Activated naive CD4-positive, alpha-beta T cell treated with anti-CD3 and anti-CD28 coated beads, Interleukin-2, amount 10 ng/mL, durations not matched to agents 7 days and 5 days (primary cell): ENCODE results near the gene SLC44A5.
"Not testable (repeated sequence)": the region's sequence is repeated elsewhere in the genome, so short reads cannot be mapped to it uniquely, and the experiment has no call there.

Experiments
- CTCF ChIA-PET: fragments of 350-600 bp; sonication (Branson Sonifier 250); formaldehyde crosslinking; loops from one replicate; lab custom pipeline; 2021; ENCODE audit warnings: antibody characterized with exemption; lab: Charles Lee
- DNase-seq: peaks from one replicate; pipeline ENCODE4 v3.0.0-alpha.2; 2020
- H3K27ac Mint-ChIP-seq: one replicate; pipeline ENCODE4 v1.8.0; 2021; ENCODE audit warnings: mild to moderate bottlenecking, moderate library complexity, mixed read lengths
- H3K27me3 Mint-ChIP-seq: one replicate; pipeline ENCODE4 v1.8.0; 2021; ENCODE audit warnings: mild to moderate bottlenecking, mixed read lengths
- H3K36me3 Mint-ChIP-seq: one replicate; pipeline ENCODE4 v1.8.0; 2021; ENCODE audit warnings: mixed read lengths
- H3K4me1 Mint-ChIP-seq: one replicate; pipeline ENCODE4 v1.8.0; 2021; ENCODE audit warnings: mixed read lengths
- H3K4me3 Mint-ChIP-seq: one replicate; pipeline ENCODE4 v1.8.0; 2021; ENCODE audit warnings: mild to moderate bottlenecking, moderate library complexity, mixed read lengths
- H3K9me3 Mint-ChIP-seq: one replicate; pipeline ENCODE4 v1.8.0; 2021; ENCODE audit warnings: mixed read lengths

Gene SLC44A5

GRCh38 chr1:75261946-75262345, 349.0 kb downstream of the SLC44A5 start:
- H3K27me3 Mint-ChIP-seq, DNase-seq, CTCF ChIA-PET, H3K36me3 Mint-ChIP-seq, H3K27ac Mint-ChIP-seq, H3K4me1 Mint-ChIP-seq, H3K4me3 Mint-ChIP-seq, H3K9me3 Mint-ChIP-seq: not testable (repeated sequence)

GRCh38 chr1:75258351-75258750, 352.6 kb downstream of the SLC44A5 start:
- CTCF ChIA-PET, result no interaction called here
- no peaks in the 10 kb centered on the region for H3K27me3 Mint-ChIP-seq
- no peaks in the 10 kb centered on the region for H3K36me3 Mint-ChIP-seq
- DNase-seq, result no peak
- H3K27ac Mint-ChIP-seq, result no peak overlapping the region
- H3K9me3 Mint-ChIP-seq, result no peaks in the 10 kb centered on the region
- no peaks in the 10 kb centered on the region for H3K4me1 Mint-ChIP-seq
- H3K4me3 Mint-ChIP-seq, result no peak overlapping the region

DNA sequence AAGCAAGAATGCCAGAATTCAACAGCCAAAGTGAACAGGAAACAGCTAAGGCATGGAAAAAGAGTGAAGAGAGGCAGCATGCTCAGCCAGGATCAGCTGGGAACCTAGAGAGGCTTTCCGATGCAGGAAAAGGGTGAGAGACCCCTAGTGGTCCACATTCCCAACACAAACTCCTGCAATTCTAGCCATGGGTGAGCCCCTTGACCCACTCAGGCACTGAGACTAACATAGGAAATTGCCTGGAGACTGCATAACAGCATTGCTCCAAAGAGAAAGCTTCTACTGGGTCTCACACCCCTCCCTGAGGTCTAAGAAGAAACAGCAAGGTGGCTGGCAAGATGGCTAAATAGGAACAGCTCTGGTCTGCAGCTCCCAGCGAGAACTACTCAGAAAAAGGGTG, 353.5 kb downstream of the SLC44A5 start:
- Mint-ChIP-seq H3K27me3 (no peaks in the 10 kb centered on the region), H3K9me3 (no peaks in the 10 kb centered on the region), H3K36me3 (no peaks in the 10 kb centered on the region), H3K4me1 (no peaks in the 10 kb centered on the region), H3K4me3 (no peak overlapping the region), H3K27ac (no peak overlapping the region)
- CTCF ChIA-PET, result interaction anchor here (0.9 kb wide), 1 partner anchor 10 kb away, joined by 4 read pairs; no protein-coding TSS in a partner anchor
- no peak for DNase-seq

GRCh38 chr1:75250114-75250513, 360.8 kb downstream of the SLC44A5 start:
- H3K9me3 Mint-ChIP-seq, DNase-seq, H3K4me3 Mint-ChIP-seq, H3K36me3 Mint-ChIP-seq, H3K27me3 Mint-ChIP-seq, H3K4me1 Mint-ChIP-seq, CTCF ChIA-PET, H3K27ac Mint-ChIP-seq: not testable (repeated sequence)

DNA sequence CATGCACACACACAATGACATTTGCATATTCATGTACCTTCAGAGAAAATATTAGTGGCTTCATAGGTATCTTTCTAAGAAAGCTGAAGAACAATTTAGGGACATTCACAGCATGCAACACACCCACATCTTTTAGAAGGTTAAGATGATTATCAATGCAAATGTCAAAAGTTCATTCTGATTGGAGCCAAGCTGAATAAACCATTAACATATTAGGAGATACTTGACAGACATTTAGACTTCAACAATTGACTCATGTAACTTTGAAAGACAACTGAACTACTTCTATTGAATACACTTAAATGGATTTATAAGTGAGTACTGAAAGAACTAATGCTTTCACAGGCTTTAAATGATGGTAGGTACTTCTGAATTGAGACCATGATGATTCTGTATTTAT, 365.7 kb downstream of the SLC44A5 start:
- Mint-ChIP-seq H3K4me1 (no peaks in the 10 kb centered on the region), H3K27me3 (no peaks in the 10 kb centered on the region), H3K4me3 (no peak overlapping the region), H3K9me3 (no peaks in the 10 kb centered on the region), H3K36me3 (no peaks in the 10 kb centered on the region), H3K27ac (no peak overlapping the region)
- CTCF ChIA-PET, result interaction anchor here (1.6 kb wide), 1 partner anchor 13 kb away, joined by 3 read pairs; no protein-coding TSS in a partner anchor
- no peak for DNase-seq

- H3K36me3 Mint-ChIP-seq, result no peaks in the 10 kb centered on the region
- no peak for DNase-seq
- H3K27ac Mint-ChIP-seq, result no peak overlapping the region
- H3K9me3 Mint-ChIP-seq, result no peaks in the 10 kb centered on the region
- H3K4me3 Mint-ChIP-seq, result no peak overlapping the region
- no peaks in the 10 kb centered on the region for H3K4me1 Mint-ChIP-seq
- CTCF ChIA-PET, result no interaction called here
- no peaks in the 10 kb centered on the region for H3K27me3 Mint-ChIP-seq
These were observed 367.8 kb downstream of the SLC44A5 start for GRCh38 chr1:75243124-75243523.

- Mint-ChIP-seq H3K4me1 (no peaks in the 10 kb centered on the region), H3K4me3 (no peak overlapping the region), H3K9me3 (no peaks in the 10 kb centered on the region), H3K27ac (no peak overlapping the region), H3K27me3 (no peaks in the 10 kb centered on the region), H3K36me3 (no peaks in the 10 kb centered on the region)
- CTCF ChIA-PET, result no interaction called here
- DNase-seq, result no peak
These were observed 373.6 kb downstream of the SLC44A5 start for GRCh38 chr1:75237316-75237715.

GRCh38 chr1:75234562-75234961, 376.4 kb downstream of the SLC44A5 start:
- CTCF ChIA-PET, result no interaction called here
- H3K4me1 Mint-ChIP-seq, result no peaks in the 10 kb centered on the region
- H3K4me3 Mint-ChIP-seq, result no peak overlapping the region
- H3K9me3 Mint-ChIP-seq, result no peaks in the 10 kb centered on the region
- no peak for DNase-seq
- H3K36me3 Mint-ChIP-seq, result no peaks in the 10 kb centered on the region
- H3K27ac Mint-ChIP-seq, result no peak overlapping the region
- H3K27me3 Mint-ChIP-seq, result no peaks in the 10 kb centered on the region

GRCh38 chr1:75233302-75233929, 377.5 kb downstream of the SLC44A5 start:
- H3K27ac Mint-ChIP-seq, result no peak overlapping the region

GRCh38 chr1:75220072-75220471, 390.8 kb downstream of the SLC44A5 start:
- no peak for DNase-seq
- Mint-ChIP-seq H3K27ac (no peak overlapping the region), H3K4me1 (no peaks in the 10 kb centered on the region), H3K4me3 (no peak overlapping the region), H3K36me3 (no peaks in the 10 kb centered on the region), H3K9me3 (no peaks in the 10 kb centered on the region), H3K27me3 (no peaks in the 10 kb centered on the region)
- CTCF ChIA-PET, result interaction anchor here (0.6 to 0.9 kb wide), 2 partner anchors 12 to 581 kb away, joined by 3 read pairs; no protein-coding TSS in a partner anchor

More at GRCh38 chr1:75233302-75233929, 377.5 kb downstream of the SLC44A5 start:
- Mint-ChIP-seq H3K9me3 (no peaks in the 10 kb centered on the region), H3K27me3 (no peaks in the 10 kb centered on the region), H3K4me1 (no peaks in the 10 kb centered on the region), H3K36me3 (no peaks in the 10 kb centered on the region), H3K4me3 (no peak overlapping the region)
- no peak for DNase-seq
- CTCF ChIA-PET, result interaction anchor here (0.9 kb wide), 1 partner anchor 32 kb away, joined by 4 read pairs; no protein-coding TSS in a partner anchor

DNA sequence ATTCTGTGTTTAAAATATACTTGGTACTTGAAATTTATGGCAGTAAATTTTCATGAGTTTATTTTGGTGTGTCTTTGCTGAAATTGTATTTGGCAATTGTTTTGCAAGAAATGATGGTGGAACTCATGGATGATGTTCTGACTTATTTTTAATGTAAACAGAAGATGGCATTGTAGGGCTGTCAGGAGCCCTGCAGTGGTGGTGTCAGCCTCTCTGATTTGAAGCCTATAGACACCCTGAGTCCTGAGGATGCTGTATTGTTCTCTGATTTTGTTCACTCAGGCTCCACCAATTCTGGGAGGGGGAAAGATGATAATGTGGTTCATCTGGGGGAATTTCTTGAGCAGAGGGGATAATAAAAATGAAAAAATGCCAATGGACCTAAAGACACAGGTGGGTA, 396.9 kb downstream of the SLC44A5 start:
- CTCF ChIA-PET, result no interaction called here
- H3K27ac Mint-ChIP-seq, result no peak overlapping the region
- no peaks in the 10 kb centered on the region for H3K9me3 Mint-ChIP-seq
- H3K4me1 Mint-ChIP-seq, result no peaks in the 10 kb centered on the region
- H3K27me3 Mint-ChIP-seq, result no peaks in the 10 kb centered on the region
- DNase-seq, result no peak
- H3K4me3 Mint-ChIP-seq, result no peak overlapping the region
- no peaks in the 10 kb centered on the region for H3K36me3 Mint-ChIP-seq

GRCh38 chr1:75211648-75212047, 399.3 kb downstream of the SLC44A5 start:
- no peaks in the 10 kb centered on the region for H3K36me3 Mint-ChIP-seq
- no peak overlapping the region for H3K4me3 Mint-ChIP-seq
- DNase-seq, result no peak
- CTCF ChIA-PET, result no interaction called here
- H3K27ac Mint-ChIP-seq, result peak overlapping the region; percentile 30
- H3K27me3 Mint-ChIP-seq, result no peaks in the 10 kb centered on the region
- H3K9me3 Mint-ChIP-seq, result no peaks in the 10 kb centered on the region
- H3K4me1 Mint-ChIP-seq, result no peaks in the 10 kb centered on the region

GRCh38 chr1:75208862-75209261, 402.1 kb downstream of the SLC44A5 start:
- Mint-ChIP-seq H3K27me3 (no peaks in the 10 kb centered on the region), H3K4me3 (no peak overlapping the region), H3K27ac (no peak overlapping the region), H3K36me3 (no peaks in the 10 kb centered on the region), H3K4me1 (no peaks in the 10 kb centered on the region), H3K9me3 (no peaks in the 10 kb centered on the region)
- CTCF ChIA-PET, result interaction anchor here (1.1 kb wide), 1 partner anchor 20 kb away, joined by 3 read pairs; no protein-coding TSS in a partner anchor
- no peak for DNase-seq

DNA sequence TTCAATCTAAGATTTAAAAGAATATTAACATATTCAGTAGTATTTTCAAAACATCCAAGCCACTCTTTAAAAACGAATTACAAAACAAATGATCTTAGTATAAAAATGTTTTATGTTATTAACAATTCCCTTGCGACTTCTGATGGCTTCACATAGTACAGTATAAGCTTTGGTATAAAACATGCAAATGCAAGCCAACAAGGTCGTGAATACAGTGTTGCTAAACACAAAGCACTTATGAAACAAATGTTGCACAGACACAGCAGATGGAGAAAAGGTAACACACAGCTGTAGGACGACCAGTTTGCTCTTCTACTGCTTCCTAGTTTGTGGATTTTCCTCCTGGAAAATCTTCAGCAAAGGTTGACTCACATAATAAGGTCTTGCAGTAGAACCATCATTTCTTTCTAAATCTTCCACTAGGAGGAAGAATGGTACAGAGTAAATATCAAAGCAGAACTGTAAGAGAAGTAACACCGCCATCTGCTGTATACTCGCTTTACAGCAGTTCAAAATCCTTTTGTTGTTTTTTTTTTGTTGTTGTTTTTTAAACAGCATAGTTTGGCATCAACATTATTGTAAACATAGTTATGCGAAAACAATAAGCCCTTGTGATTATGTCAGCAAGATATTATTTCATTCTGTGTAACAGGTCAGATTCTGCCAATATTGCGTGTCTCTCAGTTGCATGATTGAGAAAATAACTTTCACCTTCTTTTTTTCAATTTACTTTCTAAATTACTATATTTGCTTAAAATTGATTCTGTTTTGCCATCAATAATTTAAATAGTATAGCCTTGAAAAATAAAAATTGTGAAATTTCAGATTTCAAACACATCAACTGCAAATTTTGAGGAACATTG, 407.3 kb downstream of the SLC44A5 start:
- CTCF ChIA-PET, result interaction anchor here (0.6 to 2.1 kb wide), 6 partner anchors 70 to 1213 kb away, joined by 3 to 12 read pairs (median 4); no protein-coding TSS in a partner anchor
- Mint-ChIP-seq H3K4me1 (no peaks in the 10 kb centered on the region), H3K27ac (no peak overlapping the region), H3K9me3 (no peaks in the 10 kb centered on the region), H3K36me3 (no peaks in the 10 kb centered on the region), H3K27me3 (no peaks in the 10 kb centered on the region), H3K4me3 (no peak overlapping the region)
- no peak for DNase-seq
